Gastroesophageal sphincter (tissue), 4 donors: ENCODE results near the gene HBQ1. TPM values are rescaled to one million over a fixed set of nuclear protein-coding genes. Genes with fewer than 3 reads are reported as not detected.

ENCODE experiments used
- ATAC-seq: fragments of 150-250 bp; one replicate; pipeline ENCODE4 v1.9.1; 2016; ENCODE audit warnings: mild to moderate bottlenecking, moderate library complexity
- H3K27ac ChIP-seq, 4 donors: fragments of 200-600 bp; sonication (generic) in 3 of 4; 1 replicate in 3 of 4; 2 replicates in 1 of 4; pipeline ENCODE4 v1.5.1; 2016 to 2019
- H3K27me3 ChIP-seq: fragments of 200-600 bp; sonication (generic); one replicate; pipeline ENCODE4 v1.5.1; 2019
- H3K36me3 ChIP-seq, 2 donors: fragments of 200-600 bp; sonication (generic); one replicate each; pipeline ENCODE4 v1.5.1; 2019; ENCODE audit warnings: control low read depth in 1 of 2
- H3K4me1 ChIP-seq, 3 donors: fragments of 200-600 bp; sonication (generic); 1 replicate in 2 of 3; 2 replicates in 1 of 3; pipeline ENCODE4 v1.5.1; 2016 to 2019; ENCODE audit warnings: control low read depth in 2 of 3
- H3K4me3 ChIP-seq, 2 donors: fragments of 200-600 bp; sonication (generic); one replicate each; pipeline ENCODE4 v1.5.1; 2019; ENCODE audit warnings: mild to moderate bottlenecking in 1 of 2, moderate library complexity in 1 of 2
- H3K9me3 ChIP-seq, 3 donors: fragments of 200-600 bp; sonication (generic); one replicate each; pipeline ENCODE4 v1.5.1; 2017 to 2019; ENCODE audit warnings: control low read depth in 2 of 3
- EP300 ChIP-seq: sonication (generic); formaldehyde crosslinking; IDR thresholded peaks from one replicate; pipeline ENCODE4 v1.6.1; 2017; ENCODE audit warnings: antibody characterized with exemption, mild to moderate bottlenecking
- POLR2A ChIP-seq, 2 donors: fragments of 450-650 bp; IDR thresholded peaks; one replicate each; pipeline ENCODE4 v1.6.1; 2017; ENCODE audit warnings: antibody characterized with exemption in 2 of 2, mild to moderate bottlenecking in 2 of 2, moderate library complexity in 1 of 2
- POLR2AphosphoS5 ChIP-seq: sonication (generic); formaldehyde crosslinking; IDR thresholded peaks from one replicate; pipeline ENCODE4 v1.6.1; 2017; ENCODE audit warnings: antibody characterized with exemption
- WGBS, 2 donors: methylation state at CpG; one replicate each; pipeline ENCODE4 v1.1.5; 2018; ENCODE audit warnings: low coverage in 1 of 2; 5-methylcytosine and 5-hydroxymethylcytosine counted together
- total RNA-seq, 4 donors: library from RNA; depleted of rRNA; stranded (reverse); fragments of >200 nt; gene quantifications; one replicate each; pipeline ENCODE4 v1.1.0, GENCODE V29; 2016
- TF ChIP-seq, protein P1 (sequence below), 4 experiments: fragments of 200-600 bp in 2 of 4; fragments of 450-650 bp in 2 of 4; sonication (generic) in 1 of 4; IDR thresholded peaks; one replicate each; pipeline ENCODE4 v1.5.1; 2017 to 2019; ENCODE audit warnings: antibody characterized with exemption in 4 of 4, mild to moderate bottlenecking in 2 of 4, moderate library complexity in 2 of 4

The HBQ1 gene
- total RNA-seq: not detected

DNA sequence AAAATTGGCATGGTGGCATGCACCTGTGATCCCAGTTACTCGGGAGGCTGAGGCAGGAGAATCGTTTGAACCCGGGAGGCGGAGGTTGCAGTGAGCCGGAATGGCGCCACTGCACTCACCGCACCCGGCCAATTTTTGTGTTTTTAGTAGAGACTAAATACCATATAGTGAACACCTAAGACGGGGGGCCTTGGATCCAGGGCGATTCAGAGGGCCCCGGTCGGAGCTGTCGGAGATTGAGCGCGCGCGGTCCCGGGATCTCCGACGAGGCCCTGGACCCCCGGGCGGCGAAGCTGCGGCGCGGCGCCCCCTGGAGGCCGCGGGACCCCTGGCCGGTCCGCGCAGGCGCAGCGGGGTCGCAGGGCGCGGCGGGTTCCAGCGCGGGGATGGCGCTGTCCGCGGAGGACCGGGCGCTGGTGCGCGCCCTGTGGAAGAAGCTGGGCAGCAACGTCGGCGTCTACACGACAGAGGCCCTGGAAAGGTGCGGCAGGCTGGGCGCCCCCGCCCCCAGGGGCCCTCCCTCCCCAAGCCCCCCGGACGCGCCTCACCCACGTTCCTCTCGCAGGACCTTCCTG lies at the start of gene HBQ1:
Gene HBQ1, plus strand, starts transcription at position 359 of the 575 bp plus-strand sequence. Its CDS starts 28 bp downstream, at position 387.
- H3K9me3 ChIP-seq: no peaks in the 10 kb centered on the region
- H3K36me3 ChIP-seq: no peaks in the 10 kb centered on the region
- 25 to 32% methylated on average over 10 of the region's 59 CpGs for WGBS, 2 donors
- no peak for TF ChIP-seq EP300
- TF ChIP-seq, protein P1, sequence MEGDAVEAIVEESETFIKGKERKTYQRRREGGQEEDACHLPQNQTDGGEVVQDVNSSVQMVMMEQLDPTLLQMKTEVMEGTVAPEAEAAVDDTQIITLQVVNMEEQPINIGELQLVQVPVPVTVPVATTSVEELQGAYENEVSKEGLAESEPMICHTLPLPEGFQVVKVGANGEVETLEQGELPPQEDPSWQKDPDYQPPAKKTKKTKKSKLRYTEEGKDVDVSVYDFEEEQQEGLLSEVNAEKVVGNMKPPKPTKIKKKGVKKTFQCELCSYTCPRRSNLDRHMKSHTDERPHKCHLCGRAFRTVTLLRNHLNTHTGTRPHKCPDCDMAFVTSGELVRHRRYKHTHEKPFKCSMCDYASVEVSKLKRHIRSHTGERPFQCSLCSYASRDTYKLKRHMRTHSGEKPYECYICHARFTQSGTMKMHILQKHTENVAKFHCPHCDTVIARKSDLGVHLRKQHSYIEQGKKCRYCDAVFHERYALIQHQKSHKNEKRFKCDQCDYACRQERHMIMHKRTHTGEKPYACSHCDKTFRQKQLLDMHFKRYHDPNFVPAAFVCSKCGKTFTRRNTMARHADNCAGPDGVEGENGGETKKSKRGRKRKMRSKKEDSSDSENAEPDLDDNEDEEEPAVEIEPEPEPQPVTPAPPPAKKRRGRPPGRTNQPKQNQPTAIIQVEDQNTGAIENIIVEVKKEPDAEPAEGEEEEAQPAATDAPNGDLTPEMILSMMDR (IDR thresholded peaks at IDR 0.05): peak in 3 of 4 experiments; percentile 14 to 40 (median 17)
- H3K4me3 ChIP-seq: peak within 1 kb of the TSS in 1 of 2 donors; percentile 36
- peaks cover 7 to 33% (median 17%) of the 10 kb centered on the region in 3 donors for H3K4me1 ChIP-seq
- no peak within 1 kb of the TSS for H3K27ac ChIP-seq
- H3K27me3 ChIP-seq: peaks cover 56% of the 10 kb centered on the region
- no peak for ATAC-seq

DNA sequence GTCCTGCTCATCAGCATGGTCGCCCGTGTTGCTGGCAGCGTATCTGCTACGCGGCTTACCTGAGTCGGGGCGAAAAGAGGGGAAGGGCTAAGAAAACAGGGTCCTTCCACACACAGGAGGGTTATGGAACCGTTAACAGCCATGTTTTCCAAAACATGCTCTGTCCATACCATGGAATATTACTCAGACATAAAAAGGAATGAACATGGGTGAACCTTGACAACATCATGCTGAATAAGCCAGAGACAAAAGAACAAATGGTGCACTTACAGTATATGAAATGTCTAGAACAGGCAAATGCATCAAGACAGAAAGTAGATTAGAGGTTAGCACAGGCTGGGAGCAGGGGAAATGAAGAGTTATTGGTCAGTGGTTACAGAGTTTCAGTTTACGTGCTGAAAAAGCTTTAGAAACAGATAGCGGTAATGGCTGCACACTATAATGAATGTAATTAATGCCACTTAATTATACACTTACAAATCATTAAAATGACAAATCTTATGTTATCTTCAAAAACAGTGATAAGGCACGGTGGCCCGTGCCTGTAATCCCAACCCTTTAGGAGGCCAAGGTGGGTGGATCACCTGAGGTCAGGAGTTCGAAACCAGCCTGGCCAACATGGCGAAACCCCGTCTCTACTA lies 49.6 kb upstream of the HBQ1 start:
- ATAC-seq: no peak
- no peak for TF ChIP-seq POLR2A (IDR thresholded peaks at IDR 0.05)
- 86 to 89% methylated on average over 3 to 11 of the region's 15 CpGs for WGBS, 2 donors

GRCh38 chr16:132120-132519 lies 48.1 kb upstream of the HBQ1 start:
- H3K27ac ChIP-seq: no peak overlapping the region
- H3K36me3 ChIP-seq: peaks cover 0 to 3% of the 10 kb centered on the region in 2 donors
- H3K27me3 ChIP-seq: no peaks in the 10 kb centered on the region
- ATAC-seq: no peak
- 89 to 90% methylated on average over 6 to 7 of the region's 7 CpGs for WGBS, 2 donors
- H3K4me1 ChIP-seq: peaks cover 0 to 11% (median 0%) of the 10 kb centered on the region in 3 donors
- no peak overlapping the region for H3K4me3 ChIP-seq
- H3K9me3 ChIP-seq: no peaks in the 10 kb centered on the region
- TF ChIP-seq, protein P1 (IDR thresholded peaks at IDR 0.05): no peak
- no peak for TF ChIP-seq EP300
- TF ChIP-seq POLR2AphosphoS5: no peak
- no peak for TF ChIP-seq POLR2A (IDR thresholded peaks at IDR 0.05)

More for the DNA sequence above, 49.6 kb upstream of the HBQ1 start:
- Histone ChIP-seq H3K4me3 (no peak overlapping the region), H3K4me1 (no peaks in the 10 kb centered on the region), H3K9me3 (no peaks in the 10 kb centered on the region), H3K27me3 (no peaks in the 10 kb centered on the region), H3K36me3 (peaks cover 0 to 3% of the 10 kb centered on the region in 2 donors), H3K27ac (no peak overlapping the region)

DNA sequence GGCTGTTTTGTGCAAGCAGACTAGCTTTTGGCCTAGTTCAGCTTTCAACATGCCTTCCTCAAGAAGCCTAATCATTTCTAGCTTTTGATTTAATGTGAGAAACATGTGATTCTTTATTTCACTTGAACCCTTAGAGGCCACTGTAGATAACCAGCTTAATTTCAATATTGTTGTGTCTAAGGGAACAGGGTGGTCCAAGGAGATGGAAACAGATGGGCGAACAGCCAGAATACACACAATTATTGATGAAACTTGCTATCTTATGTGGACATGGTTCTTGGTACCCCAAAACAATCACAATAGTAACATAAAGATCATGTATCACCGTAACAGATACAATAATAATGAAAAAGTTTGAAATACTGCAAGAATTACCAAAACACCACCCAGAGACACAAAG lies 46.5 kb upstream of the HBQ1 start:
- no peak for ATAC-seq
- Histone ChIP-seq H3K27me3 (no peaks in the 10 kb centered on the region), H3K36me3 (peaks cover 0 to 3% of the 10 kb centered on the region in 2 donors), H3K4me3 (no peak overlapping the region), H3K9me3 (no peaks in the 10 kb centered on the region), H3K27ac (no peak overlapping the region), H3K4me1 (peaks cover 0 to 20% (median 0%) of the 10 kb centered on the region in 3 donors)
- TF ChIP-seq POLR2A (IDR thresholded peaks at IDR 0.05): no peak
- TF ChIP-seq POLR2AphosphoS5: no peak
- TF ChIP-seq EP300: no peak
- TF ChIP-seq, protein P1 (IDR thresholded peaks at IDR 0.05): no peak
- WGBS, 2 donors: 84 to 100% methylated on average over 2 of the region's 2 CpGs

- Histone ChIP-seq H3K36me3 (no peaks in the 10 kb centered on the region), H3K4me1 (peaks cover 0 to 27% (median 0%) of the 10 kb centered on the region in 3 donors), H3K4me3 (peak overlapping the region; percentile 84 to 99), H3K27ac (peak overlapping the region; percentile 62 to 90 (median 88)), H3K9me3 (no peaks in the 10 kb centered on the region), H3K27me3 (peaks cover 9% of the 10 kb centered on the region)
- peak; percentile 23 for ATAC-seq
- no peak for TF ChIP-seq POLR2A (IDR thresholded peaks at IDR 0.05)
- TF ChIP-seq POLR2AphosphoS5: no peak
- TF ChIP-seq EP300: no peak
- TF ChIP-seq, protein P1 (IDR thresholded peaks at IDR 0.05): no peak
- no CpG with 5 or more reads among the region's 30 CpGs for WGBS, 2 donors
Measured at GRCh38 chr16:138049-138417, 42.2 kb upstream of the HBQ1 start.
